MCF 10A (cell line): ENCODE data around the gene SHOX. TPM values are rescaled to one million over a fixed set of nuclear protein-coding genes. Genes with fewer than 3 reads are reported as not detected.

Experiments
- BruUV-seq: library from RNA; stranded (reverse); fragments of 400-500 nt; replicated peaks from 2 replicates; lab custom pipeline; 2021; lab: Mats Ljungman, UMichigan
- CTCF ChIA-PET: fragments of 300-600 bp; sonication (Branson Sonifier 250); formaldehyde crosslinking; extraction: SDS; loops from one replicate; lab custom pipeline; 2021; ENCODE audit warnings: antibody characterized with exemption, inconsistent platforms; lab: Yijun Ruan, JAX
- POLR2A ChIA-PET: fragments of 300-600, 350-650 bp; sonication (Branson Sonifier 250); formaldehyde crosslinking; extraction: SDS; loops from one replicate; lab custom pipeline; 2020; ENCODE audit warnings: antibody characterized with exemption, inconsistent platforms; lab: Yijun Ruan, JAX
- DNase-seq: peaks from one replicate; pipeline ENCODE4 v3.0.0-alpha.2; 2018; ENCODE audit not compliant: unreplicated experiment
- H3K27ac Mint-ChIP-seq: one replicate; pipeline ENCODE4 v1.8.0; 2022; ENCODE audit warnings: mild to moderate bottlenecking, low read depth, mixed read lengths; ENCODE audit not compliant: unreplicated experiment
- H3K27me3 Mint-ChIP-seq: one replicate; pipeline ENCODE4 v1.8.0; 2022; ENCODE audit warnings: mixed read lengths; ENCODE audit not compliant: insufficient read depth, unreplicated experiment
- H3K36me3 Mint-ChIP-seq: one replicate; pipeline ENCODE4 v1.8.0; 2022; ENCODE audit warnings: mild to moderate bottlenecking, moderate library complexity, mixed read lengths; ENCODE audit not compliant: insufficient read depth, unreplicated experiment
- H3K4me1 Mint-ChIP-seq: one replicate; pipeline ENCODE4 v1.8.0; 2022; ENCODE audit warnings: mixed read lengths; ENCODE audit not compliant: insufficient read depth, unreplicated experiment
- H3K4me3 Mint-ChIP-seq: one replicate; pipeline ENCODE4 v1.8.0; 2022; ENCODE audit warnings: mild to moderate bottlenecking, moderate library complexity, mixed read lengths; ENCODE audit not compliant: unreplicated experiment
- H3K9me3 Mint-ChIP-seq: one replicate; pipeline ENCODE4 v1.8.0; 2022; ENCODE audit warnings: mixed read lengths; ENCODE audit not compliant: unreplicated experiment
- CTCF ChIP-seq: fragments of 200-600 bp; IDR thresholded peaks from one replicate; pipeline ENCODE4 v1.8.0; 2022; ENCODE audit warnings: antibody characterized with exemption, mild to moderate bottlenecking; ENCODE audit not compliant: unreplicated experiment
- intact Hi-C: fragments of 100-400 bp; cut with micrococcal nuclease; formaldehyde crosslinking; loops from 2 replicates; pipeline ENCODE4 v1.14.1; 2022
- total RNA-seq: library from RNA; stranded (reverse); gene quantifications from 2 replicates; pipeline ENCODE4 v1.2.3, GENCODE V29; 2022

Gene SHOX
- total RNA-seq, 1 experiment from 2014 or later = not detected

- Mint-ChIP-seq H3K4me3 (no peak overlapping the region), H3K4me1 (no peaks in the 10 kb centered on the region), H3K27ac (no peak overlapping the region), H3K27me3 (no peaks in the 10 kb centered on the region), H3K9me3 (peaks cover 55% of the 10 kb centered on the region), H3K36me3 (peaks cover 4% of the 10 kb centered on the region)
- TF ChIP-seq CTCF = no peak
- no peak for DNase-seq
- ChIA-PET POLR2A (no interaction called here), CTCF (no interaction called here)
- intact Hi-C loops = no loop called here
- no TSS peak for BruUV-seq
Measured at GRCh38 chrX:703466-703865, 72.9 kb downstream of the SHOX start.

GRCh38 chrX:703866-704265, 73.3 kb downstream of the SHOX start:
- no peak overlapping the region for H3K27ac Mint-ChIP-seq
- H3K4me3 Mint-ChIP-seq = no peak overlapping the region
- BruUV-seq = no TSS peak
- ChIA-PET POLR2A (no interaction called here), CTCF (no interaction called here)
- intact Hi-C loops = no loop called here
- peaks cover 4% of the 10 kb centered on the region for H3K36me3 Mint-ChIP-seq
- no peak for DNase-seq
- H3K27me3 Mint-ChIP-seq = no peaks in the 10 kb centered on the region
- H3K4me1 Mint-ChIP-seq = no peaks in the 10 kb centered on the region
- no peak for TF ChIP-seq CTCF
- H3K9me3 Mint-ChIP-seq = peaks cover 53% of the 10 kb centered on the region

Other genes starting within 250 kb of the SHOX start
- gene PPP2R3B, start 243.9 kb upstream of the SHOX start, total RNA-seq = 13.7 and 14.0 TPM in 2 replicates